ENCODE measurements around the gene ELN.

ELN gene

DNA sequence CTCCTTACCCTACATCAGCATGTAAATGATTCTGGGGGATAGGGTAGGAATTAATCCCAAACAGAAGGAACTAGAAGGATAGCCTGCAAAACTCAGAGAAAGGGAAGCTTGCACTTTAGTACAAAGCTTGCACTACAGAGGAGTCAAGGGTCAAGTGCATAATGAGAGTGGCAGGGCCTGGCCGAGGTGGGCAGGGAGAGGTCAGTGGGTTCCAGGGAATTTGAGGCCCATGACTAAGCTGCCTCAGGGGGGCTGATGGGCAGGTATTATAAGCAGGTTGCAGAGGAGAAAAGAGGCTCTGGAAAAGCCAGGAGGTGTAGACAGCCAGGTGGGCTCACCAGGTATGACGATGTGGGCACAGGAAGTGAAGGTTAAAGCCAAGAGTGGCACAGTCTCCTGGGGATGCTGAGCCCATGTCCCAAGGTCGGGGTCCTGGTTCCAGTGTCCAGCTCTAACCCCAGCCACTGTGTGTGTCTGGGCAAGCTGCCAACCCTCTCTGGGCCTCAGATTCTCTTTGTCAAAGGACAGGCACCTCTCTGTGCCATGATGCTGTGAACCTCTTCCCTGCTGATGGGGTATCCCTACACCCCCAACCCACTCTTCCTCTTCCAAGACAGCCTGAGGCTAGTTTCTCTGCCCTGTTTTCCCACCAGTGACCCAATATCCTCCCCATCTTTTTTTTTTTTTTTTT lies 32.0 kb upstream of the ELN start:
- H3K27ac ChIP-seq = no peak overlapping the region
- H3K36me3 ChIP-seq (replicated peaks) = no peaks in the 10 kb centered on the region
- H3K4me3 ChIP-seq (ENCODE audit: low read depth, low read length) = no peak overlapping the region
- H3K27me3 ChIP-seq (replicated peaks) = no peaks in the 10 kb centered on the region
- no peak for DNase-seq
- in situ Hi-C loops (cut with HindIII; ENCODE audit: low pct_ligation_motif_present, low sequenced_read_pairs) = no loop called here
- TF ChIP-seq, protein P1, sequence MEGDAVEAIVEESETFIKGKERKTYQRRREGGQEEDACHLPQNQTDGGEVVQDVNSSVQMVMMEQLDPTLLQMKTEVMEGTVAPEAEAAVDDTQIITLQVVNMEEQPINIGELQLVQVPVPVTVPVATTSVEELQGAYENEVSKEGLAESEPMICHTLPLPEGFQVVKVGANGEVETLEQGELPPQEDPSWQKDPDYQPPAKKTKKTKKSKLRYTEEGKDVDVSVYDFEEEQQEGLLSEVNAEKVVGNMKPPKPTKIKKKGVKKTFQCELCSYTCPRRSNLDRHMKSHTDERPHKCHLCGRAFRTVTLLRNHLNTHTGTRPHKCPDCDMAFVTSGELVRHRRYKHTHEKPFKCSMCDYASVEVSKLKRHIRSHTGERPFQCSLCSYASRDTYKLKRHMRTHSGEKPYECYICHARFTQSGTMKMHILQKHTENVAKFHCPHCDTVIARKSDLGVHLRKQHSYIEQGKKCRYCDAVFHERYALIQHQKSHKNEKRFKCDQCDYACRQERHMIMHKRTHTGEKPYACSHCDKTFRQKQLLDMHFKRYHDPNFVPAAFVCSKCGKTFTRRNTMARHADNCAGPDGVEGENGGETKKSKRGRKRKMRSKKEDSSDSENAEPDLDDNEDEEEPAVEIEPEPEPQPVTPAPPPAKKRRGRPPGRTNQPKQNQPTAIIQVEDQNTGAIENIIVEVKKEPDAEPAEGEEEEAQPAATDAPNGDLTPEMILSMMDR (IDR thresholded peaks at IDR 0.05; ENCODE audit: low read depth, low read length, missing control alignments) = no peak

DNA sequence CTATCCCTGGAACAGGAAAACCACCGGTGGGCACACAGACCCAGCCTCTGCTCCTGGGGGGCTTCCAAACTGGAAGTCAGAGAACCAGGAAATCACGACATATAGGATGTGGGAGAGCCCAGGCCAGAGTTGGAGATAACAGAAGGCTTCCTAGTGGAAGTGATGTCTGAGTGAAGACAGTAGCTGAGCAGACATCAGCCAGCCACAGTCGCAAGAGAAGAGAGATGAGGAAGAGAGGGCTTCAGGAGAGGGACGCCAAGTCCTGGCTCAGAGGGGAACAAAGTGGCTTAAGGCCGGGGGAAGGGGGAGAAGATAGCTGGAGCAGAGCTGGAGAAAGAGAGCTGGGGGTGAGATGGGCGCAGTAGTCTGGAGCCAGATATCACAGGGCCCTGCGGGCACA lies 30.9 kb upstream of the ELN start:
- TF ChIP-seq, protein P1 (IDR thresholded peaks at IDR 0.05; ENCODE audit: low read depth, low read length, missing control alignments) = no peak
- in situ Hi-C loops (cut with HindIII; ENCODE audit: low pct_ligation_motif_present, low sequenced_read_pairs) = no loop called here
- no peak overlapping the region for H3K4me3 ChIP-seq (ENCODE audit: low read depth, low read length)
- H3K27me3 ChIP-seq (replicated peaks) = no peaks in the 10 kb centered on the region
- no peak overlapping the region for H3K27ac ChIP-seq
- DNase-seq = no peak
- no peaks in the 10 kb centered on the region for H3K36me3 ChIP-seq (replicated peaks)

DNA sequence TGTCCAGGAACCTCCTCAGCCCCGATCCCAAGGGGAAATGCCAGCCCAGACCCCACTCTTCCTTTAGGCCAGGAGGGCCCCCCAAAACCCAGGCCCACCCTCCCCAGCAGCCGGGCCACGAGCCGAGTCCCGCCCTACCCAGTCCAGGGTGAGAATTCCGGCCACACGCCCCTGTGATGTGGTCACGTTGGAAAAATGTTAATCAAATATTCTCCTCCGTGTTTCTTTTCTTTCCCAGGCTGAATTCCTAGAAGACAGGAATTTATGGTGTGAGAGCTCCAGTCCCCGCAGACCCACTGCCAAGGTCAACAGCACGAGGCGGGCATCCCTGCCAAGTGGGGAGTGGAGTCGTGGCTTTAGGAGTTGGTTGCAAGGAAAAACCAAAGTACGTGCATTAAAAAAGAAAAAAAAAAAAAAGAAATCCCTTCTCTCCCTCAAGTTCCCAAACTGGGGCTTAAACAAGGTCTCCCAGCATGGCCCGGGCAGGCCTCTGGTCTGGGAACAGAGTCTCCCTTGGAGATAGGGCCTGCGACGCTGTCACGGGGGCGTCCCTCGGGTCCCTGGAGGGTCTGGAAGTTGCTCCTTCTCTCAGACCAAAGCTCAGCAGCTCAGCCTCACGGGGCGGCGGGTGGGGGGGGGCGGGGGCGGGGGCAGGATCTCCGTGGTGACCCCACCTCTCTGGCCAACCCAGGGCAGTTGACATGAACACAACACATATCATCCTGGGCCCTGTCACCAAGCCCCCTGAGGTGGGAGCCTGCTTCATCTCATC lies 28.1 kb upstream of the ELN start:
- Histone ChIP-seq H3K36me3 (replicated peaks) (no peaks in the 10 kb centered on the region), H3K27me3 (replicated peaks) (no peaks in the 10 kb centered on the region), H3K4me3 (ENCODE audit: low read depth, low read length) (no peak overlapping the region), H3K27ac (no peak overlapping the region)
- TF ChIP-seq, protein P1 (IDR thresholded peaks at IDR 0.05; ENCODE audit: low read depth, low read length, missing control alignments) = no peak
- DNase-seq = peak; percentile 63
- in situ Hi-C loops (cut with HindIII; ENCODE audit: low pct_ligation_motif_present, low sequenced_read_pairs) = no loop called here

DNA sequence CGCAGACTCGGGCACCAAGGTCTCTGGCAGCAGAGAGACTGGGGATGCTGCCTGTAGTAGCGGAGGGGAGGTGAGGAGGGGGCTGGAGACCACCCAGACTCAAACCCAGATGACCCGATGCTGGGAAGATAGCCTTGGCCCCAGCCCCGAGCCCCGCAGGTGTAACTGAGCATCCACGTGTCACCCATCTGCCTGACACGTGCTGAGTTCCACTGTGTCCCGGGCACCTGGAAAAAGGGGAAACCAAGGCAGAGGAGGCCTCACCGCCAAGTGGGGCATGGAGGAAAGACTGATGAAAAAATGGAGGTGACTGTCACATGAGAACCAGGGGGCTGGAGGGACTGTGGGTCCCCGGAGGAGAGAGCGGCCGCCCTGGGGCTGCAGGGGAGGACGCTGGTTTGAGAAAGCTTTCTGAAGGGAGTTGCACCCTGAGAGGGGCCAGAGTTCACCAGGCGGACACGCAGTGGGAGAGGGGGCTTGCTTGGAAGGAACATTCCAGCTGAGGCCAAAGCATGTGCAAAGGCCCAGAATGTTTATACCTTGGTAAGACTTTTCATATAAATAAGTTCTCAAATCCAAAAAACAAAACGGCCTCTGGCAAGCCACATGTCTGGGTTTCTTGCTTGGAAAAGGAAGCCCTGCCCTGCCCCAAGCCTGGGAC lies 27.4 kb upstream of the ELN start:
- Histone ChIP-seq H3K27ac (no peak overlapping the region), H3K4me3 (ENCODE audit: low read depth, low read length) (no peak overlapping the region), H3K27me3 (replicated peaks) (no peaks in the 10 kb centered on the region), H3K36me3 (replicated peaks) (no peaks in the 10 kb centered on the region)
- in situ Hi-C loops (cut with HindIII; ENCODE audit: low pct_ligation_motif_present, low sequenced_read_pairs) = no loop called here
- no peak for DNase-seq
- TF ChIP-seq, protein P1 (IDR thresholded peaks at IDR 0.05; ENCODE audit: low read depth, low read length, missing control alignments) = no peak

DNA sequence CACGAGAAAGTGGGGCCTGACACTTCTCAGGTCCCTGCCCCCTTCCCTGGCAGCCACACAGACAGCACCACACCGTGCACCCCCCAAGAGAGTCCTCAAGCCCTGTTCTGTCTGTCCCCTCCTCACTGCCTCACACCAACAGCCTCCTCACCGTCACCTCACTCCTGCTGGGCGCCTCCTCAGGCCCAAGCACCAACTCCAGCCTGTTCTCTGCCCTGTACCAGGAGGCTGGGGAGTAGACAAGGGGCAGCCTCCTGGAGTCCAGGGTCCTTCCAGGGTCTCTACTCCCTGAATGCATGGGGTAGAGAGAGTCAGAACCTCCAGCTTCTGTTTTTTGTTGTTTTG lies 26.9 kb upstream of the ELN start:
- Histone ChIP-seq H3K36me3 (replicated peaks) (no peaks in the 10 kb centered on the region), H3K27ac (no peak overlapping the region), H3K4me3 (ENCODE audit: low read depth, low read length) (no peak overlapping the region), H3K27me3 (replicated peaks) (no peaks in the 10 kb centered on the region)
- no peak for DNase-seq
- TF ChIP-seq, protein P1 (IDR thresholded peaks at IDR 0.05; ENCODE audit: low read depth, low read length, missing control alignments) = no peak
- in situ Hi-C loops (cut with HindIII; ENCODE audit: low pct_ligation_motif_present, low sequenced_read_pairs) = no loop called here

Measured in brain microvascular endothelial cell (primary cell).